DMS114 treated with DMSO at 0.1 percent for 48 hours (cell line): ENCODE measurements around the gene DNAJC21.

Source experiments
- DNase-seq: peaks from one replicate; lab custom pipeline; 2025; ENCODE audit not compliant: unreplicated experiment; lab: John Stamatoyannopoulos, UW

The DNAJC21 gene

GRCh38 chr5:34977934-34978613 is 48.7 kb downstream of the DNAJC21 start:
- no peak for DNase-seq

GRCh38 chr5:34978681-34979080 is 49.3 kb downstream of the DNAJC21 start:
- no peak for DNase-seq

GRCh38 chr5:34982823-34983222 is 53.5 kb downstream of the DNAJC21 start:
- no peak for DNase-seq

GRCh38 chr5:34986965-34987364 is 57.6 kb downstream of the DNAJC21 start:
- DNase-seq = no peak

- no peak for DNase-seq
These were observed 62.3 kb downstream of the DNAJC21 start for GRCh38 chr5:34991486-34992238.

- no peak for DNase-seq
These were observed 64.6 kb downstream of the DNAJC21 start for GRCh38 chr5:34993951-34994350.

- DNase-seq = no peak
These were observed 66.9 kb downstream of the DNAJC21 start for GRCh38 chr5:34996261-34996660.

- DNase-seq = no peak
These were observed 68.9 kb downstream of the DNAJC21 start for GRCh38 chr5:34998058-34998789.

- DNase-seq = no peak
These were observed 72.5 kb downstream of the DNAJC21 start for GRCh38 chr5:35001842-35002241.

- DNase-seq = no peak
These were observed 73.1 kb downstream of the DNAJC21 start for GRCh38 chr5:35002459-35002858.

GRCh38 chr5:35003018-35003957 is 73.9 kb downstream of the DNAJC21 start:
- DNase-seq = peak; percentile 39

- DNase-seq = no peak
These were observed 74.8 kb downstream of the DNAJC21 start for GRCh38 chr5:35004200-35004599.

GRCh38 chr5:35004771-35005170 is 75.4 kb downstream of the DNAJC21 start:
- no peak for DNase-seq
